ENCODE measurements around the gene EVI5L. TPM values are rescaled to one million over a fixed set of nuclear protein-coding genes. Genes with fewer than 3 reads are reported as not detected.

EVI5L gene
- total RNA-seq, 2 donors from 2014 or later = 24.0 to 25.7 TPM

DNA sequence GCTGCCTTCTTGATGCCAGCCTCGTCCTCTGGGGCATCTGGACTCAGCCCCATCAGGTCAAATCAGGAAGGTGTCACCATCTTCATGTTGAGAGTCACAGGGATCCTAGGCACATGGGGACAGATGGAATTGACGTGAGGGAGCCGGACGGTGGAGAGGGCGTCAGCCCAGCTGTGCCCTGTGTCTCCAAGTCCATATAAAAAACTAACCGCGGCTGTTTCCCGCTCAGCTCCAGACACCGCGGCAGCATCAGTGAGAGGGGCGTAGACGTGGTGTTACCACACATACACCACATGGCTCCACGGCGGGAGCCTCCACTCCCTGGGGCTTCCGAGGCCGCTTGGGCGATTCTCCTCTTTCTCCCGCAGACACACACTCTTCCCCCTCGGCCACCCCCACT is 49.8 kb downstream of the EVI5L start:
- DNase-seq (ENCODE audit: low spot score) = no peak
- no peak overlapping the region for H3K4me3 ChIP-seq
- intact Hi-C loops (cut with DNase I) = no loop called here
- TF ChIP-seq POLR2A (IDR thresholded peaks at IDR 0.05) (no peak), CTCF (IDR thresholded peaks at IDR 0.05) (no peak), POLR2AphosphoS5 (IDR thresholded peaks at IDR 0.05) (no peak)
- H3K27ac ChIP-seq = no peak overlapping the region
- no peaks in the 10 kb centered on the region for H3K36me3 ChIP-seq
- H3K4me1 ChIP-seq (replicated peaks) = no peaks in the 10 kb centered on the region
- no peaks in the 10 kb centered on the region for H3K9me3 ChIP-seq
- no peaks in the 10 kb centered on the region for H3K27me3 ChIP-seq (replicated peaks; ENCODE audit: insufficient read depth)
- WGBS = 83% methylated on average over 19 of the region's 19 CpGs

- no peaks in the 10 kb centered on the region for H3K9me3 ChIP-seq
- 89% methylated on average over 3 of the region's 3 CpGs for WGBS
- no peak overlapping the region for H3K4me3 ChIP-seq
- no peaks in the 10 kb centered on the region for H3K27me3 ChIP-seq (replicated peaks; ENCODE audit: insufficient read depth)
- H3K27ac ChIP-seq = no peak overlapping the region
- DNase-seq (ENCODE audit: low spot score) = no peak
- H3K36me3 ChIP-seq = no peaks in the 10 kb centered on the region
- no peaks in the 10 kb centered on the region for H3K4me1 ChIP-seq (replicated peaks)
- TF ChIP-seq CTCF (IDR thresholded peaks at IDR 0.05) (no peak), POLR2A (IDR thresholded peaks at IDR 0.05) (no peak), POLR2AphosphoS5 (IDR thresholded peaks at IDR 0.05) (no peak)
- intact Hi-C loops (cut with DNase I) = no loop called here
Measured at GRCh38 chr19:7881910-7882309, 51.9 kb downstream of the EVI5L start.

DNA sequence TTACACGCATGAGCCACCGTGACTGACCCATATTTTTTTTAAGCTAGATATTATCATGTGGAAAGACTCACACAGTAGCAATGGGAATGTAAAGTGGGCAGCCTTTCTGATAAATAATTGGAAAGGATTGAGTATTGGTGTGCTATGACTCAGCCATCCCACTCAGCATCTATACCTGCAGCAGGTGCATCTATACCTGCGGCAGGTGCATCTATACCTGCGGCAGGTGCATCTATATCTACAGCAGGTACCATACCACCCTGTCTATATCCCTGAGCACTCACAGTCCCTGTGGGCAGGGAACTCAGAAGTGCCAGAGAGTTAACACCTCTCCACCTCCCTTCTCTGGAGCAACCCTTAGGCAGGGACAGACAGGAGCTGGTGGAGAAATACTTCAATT is 53.1 kb downstream of the EVI5L start:
- Histone ChIP-seq H3K4me3 (no peak overlapping the region), H3K27me3 (replicated peaks; ENCODE audit: insufficient read depth) (no peaks in the 10 kb centered on the region), H3K4me1 (replicated peaks) (no peaks in the 10 kb centered on the region), H3K36me3 (no peaks in the 10 kb centered on the region), H3K27ac (no peak overlapping the region), H3K9me3 (no peaks in the 10 kb centered on the region)
- intact Hi-C loops (cut with DNase I) = no loop called here
- WGBS = 80% methylated on average over 4 of the region's 4 CpGs
- DNase-seq (ENCODE audit: low spot score) = no peak
- no peak for TF ChIP-seq CTCF (IDR thresholded peaks at IDR 0.05)
- TF ChIP-seq POLR2A (IDR thresholded peaks at IDR 0.05) = no peak
- TF ChIP-seq POLR2AphosphoS5 (IDR thresholded peaks at IDR 0.05) = no peak

GRCh38 chr19:7883796-7884570 is 54.0 kb downstream of the EVI5L start:
- Histone ChIP-seq H3K36me3 (no peaks in the 10 kb centered on the region), H3K27ac (no peak overlapping the region), H3K4me3 (no peak overlapping the region), H3K9me3 (no peaks in the 10 kb centered on the region), H3K27me3 (replicated peaks; ENCODE audit: insufficient read depth) (no peaks in the 10 kb centered on the region), H3K4me1 (replicated peaks) (no peaks in the 10 kb centered on the region)
- DNase-seq (ENCODE audit: low spot score) = no peak
- no peak for TF ChIP-seq POLR2AphosphoS5 (IDR thresholded peaks at IDR 0.05)
- no peak for TF ChIP-seq POLR2A (IDR thresholded peaks at IDR 0.05)
- no peak for TF ChIP-seq CTCF (IDR thresholded peaks at IDR 0.05)
- 87% methylated on average over 2 of the region's 2 CpGs for WGBS
- intact Hi-C loops (cut with DNase I) = no loop called here

GRCh38 chr19:7885818-7886217 is 55.8 kb downstream of the EVI5L start:
- no peak overlapping the region for H3K4me3 ChIP-seq
- no peak overlapping the region for H3K27ac ChIP-seq
- no peaks in the 10 kb centered on the region for H3K9me3 ChIP-seq
- WGBS = 66% methylated on average over 8 of the region's 8 CpGs
- H3K4me1 ChIP-seq (replicated peaks) = no peaks in the 10 kb centered on the region
- TF ChIP-seq POLR2A (IDR thresholded peaks at IDR 0.05) (no peak), POLR2AphosphoS5 (IDR thresholded peaks at IDR 0.05) (no peak), CTCF (IDR thresholded peaks at IDR 0.05) (no peak)
- intact Hi-C loops (cut with DNase I) = no loop called here
- H3K36me3 ChIP-seq = no peaks in the 10 kb centered on the region
- DNase-seq (ENCODE audit: low spot score) = no peak
- no peaks in the 10 kb centered on the region for H3K27me3 ChIP-seq (replicated peaks; ENCODE audit: insufficient read depth)

Measured in prostate gland (tissue), 2 donors.